Inflammatory macrophage (primary cell): ENCODE measurements around the gene CELA3A.
A peak's percentile ranks its signal among the peaks of the same experiment; 100 is the strongest.

Source experiments
- DNase-seq, 2 donors: peaks; one replicate each; pipeline ENCODE4 v3.0.0-alpha.2; 2020 to 2022

Gene CELA3A

DNA sequence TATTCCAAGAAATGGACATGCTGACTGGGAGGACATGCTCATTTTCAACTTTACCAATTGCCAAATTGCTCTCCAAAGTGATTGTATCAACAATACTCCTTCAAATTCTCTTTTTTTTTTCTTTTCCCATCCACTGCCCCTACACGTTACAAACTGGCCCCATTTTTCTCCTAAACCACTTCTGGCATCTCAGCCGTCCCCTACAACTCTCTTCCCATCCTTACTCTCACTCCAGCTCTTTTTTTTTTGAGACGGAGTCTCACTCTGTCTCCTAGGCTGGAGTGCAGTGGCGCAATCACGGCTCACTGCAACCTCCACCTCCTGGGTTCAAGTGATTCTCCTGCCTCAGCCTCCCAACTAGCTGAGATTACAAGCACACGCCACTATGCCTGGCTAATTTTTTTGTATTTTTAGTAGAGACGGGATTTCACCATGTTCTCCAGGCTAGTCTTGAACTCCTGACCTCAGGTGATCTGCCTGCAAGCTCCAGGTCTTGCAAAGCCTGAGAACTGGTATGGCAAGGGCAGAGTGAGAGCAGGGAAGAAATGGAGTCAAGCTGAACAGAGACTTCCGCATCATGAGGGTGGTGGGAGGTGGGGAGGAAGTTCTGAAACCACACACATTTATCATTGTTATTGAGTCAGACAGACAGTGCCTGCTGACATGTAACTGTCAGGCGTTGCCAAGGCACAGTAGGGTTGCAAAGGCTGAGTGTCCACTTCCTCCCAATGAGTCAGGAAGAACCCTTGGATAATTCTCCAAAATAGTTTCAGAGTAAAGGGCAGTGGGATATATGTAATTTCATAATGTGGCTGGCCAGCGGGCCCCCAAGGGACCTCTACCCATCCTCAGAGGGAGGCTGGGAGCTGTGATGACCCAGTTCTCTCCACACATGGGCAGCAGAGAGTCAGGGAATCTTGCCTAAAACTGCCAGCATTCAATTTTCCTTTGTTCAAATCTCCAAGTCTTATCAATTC, 17.4 kb downstream of the CELA3A start:
- peak; percentile 98 for DNase-seq

DNA sequence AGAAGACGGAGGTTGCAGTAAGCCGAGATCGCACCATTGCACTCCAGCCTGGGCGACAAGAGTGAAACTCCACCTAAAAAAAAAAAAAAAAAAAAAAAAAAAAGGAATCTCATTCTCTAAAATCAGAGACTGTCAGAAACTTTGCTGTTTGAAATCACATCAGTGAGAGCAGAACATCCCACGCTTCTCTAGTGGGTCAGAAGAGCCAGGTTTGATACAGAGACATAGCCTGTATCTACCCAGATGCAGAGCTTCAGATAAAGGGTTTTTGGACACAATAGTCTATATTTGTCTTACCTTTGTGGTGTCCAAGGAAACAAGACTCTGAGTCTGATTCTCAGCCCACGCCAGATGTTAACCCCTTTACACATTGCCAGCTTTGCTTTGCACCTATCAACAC, 19.6 kb downstream of the CELA3A start:
- DNase-seq: no peak

DNA sequence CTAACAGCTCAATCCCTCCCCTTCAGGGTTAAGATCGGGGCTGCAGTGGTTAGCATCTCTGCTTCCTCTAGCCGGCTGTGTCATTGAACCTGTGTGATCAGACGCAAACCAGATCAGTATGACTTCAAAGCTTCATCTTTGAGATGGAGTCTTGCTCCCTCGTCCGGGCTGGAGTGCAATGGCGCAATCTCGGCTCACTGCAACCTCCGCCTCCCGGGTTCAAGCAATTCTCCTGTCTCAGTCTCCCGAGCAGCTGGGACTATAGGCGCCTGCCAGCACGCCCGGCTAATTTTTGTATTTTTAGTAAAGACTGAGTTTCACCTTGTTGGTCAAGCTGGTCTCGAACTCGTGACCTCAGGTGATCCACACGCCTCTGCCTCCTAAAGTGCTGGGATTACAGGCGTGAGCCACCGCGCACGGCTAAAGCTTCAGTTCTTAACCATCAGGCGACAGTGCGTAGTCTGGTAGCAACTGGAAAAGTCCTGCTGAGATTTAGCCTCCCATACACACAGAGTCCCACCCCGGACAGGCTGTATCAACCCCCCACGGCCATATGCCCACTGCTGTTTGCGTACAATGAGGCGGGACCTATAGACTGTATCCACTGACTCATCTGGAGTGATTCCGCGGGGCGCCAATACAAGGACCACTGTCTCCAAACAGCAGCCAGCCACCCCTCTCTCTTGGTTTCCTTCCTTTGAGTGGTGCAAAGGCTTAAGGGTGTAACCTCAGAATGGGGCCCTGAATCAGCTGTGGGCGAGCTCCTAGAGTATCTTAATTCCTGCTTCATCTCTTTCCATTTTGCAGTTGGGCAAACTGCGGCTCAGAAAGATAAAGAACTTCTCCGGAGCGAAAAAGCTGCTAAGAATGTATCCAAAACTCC, 23.3 kb downstream of the CELA3A start:
- peak; percentile 53 to 62 for DNase-seq

DNA sequence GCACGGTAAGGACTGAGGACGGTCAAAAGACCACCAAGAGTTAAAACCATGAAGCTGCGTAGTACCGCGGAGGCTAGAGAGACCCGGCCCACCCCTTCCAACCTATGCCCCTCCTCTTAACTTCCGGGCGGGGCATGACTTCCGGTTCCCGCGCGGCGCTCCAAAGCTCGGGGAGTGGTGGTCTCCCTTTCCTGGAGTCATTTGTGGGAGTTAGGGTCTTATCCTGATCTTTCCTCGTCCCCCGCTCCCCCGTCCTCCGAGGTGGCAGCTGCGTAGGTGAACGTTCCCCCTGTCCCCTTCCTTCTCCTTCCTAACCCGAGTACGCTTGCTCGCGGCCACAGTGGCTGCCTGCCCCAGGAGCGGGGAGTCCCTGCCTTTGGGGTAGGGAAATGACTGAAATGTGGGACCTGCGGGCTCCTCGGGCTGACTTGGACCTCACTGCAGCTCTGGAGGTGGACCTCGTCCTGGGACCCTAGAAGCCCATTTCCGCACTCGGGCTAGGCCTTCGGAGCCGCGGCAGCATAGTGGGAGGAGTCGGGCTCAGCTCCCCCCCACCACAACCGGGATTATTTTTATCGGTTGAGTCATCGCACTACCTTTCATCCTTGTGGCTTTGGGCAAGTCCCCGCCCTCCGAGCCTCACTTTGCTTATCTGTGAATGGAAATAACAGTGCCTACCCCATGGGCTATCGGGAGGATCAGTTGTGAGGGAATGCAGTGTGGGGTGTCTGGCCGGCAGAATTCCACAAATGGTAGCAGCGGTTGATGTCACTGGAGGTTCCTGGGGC, 24.1 kb downstream of the CELA3A start:
- DNase-seq: peak; percentile 85 to 88

DNA sequence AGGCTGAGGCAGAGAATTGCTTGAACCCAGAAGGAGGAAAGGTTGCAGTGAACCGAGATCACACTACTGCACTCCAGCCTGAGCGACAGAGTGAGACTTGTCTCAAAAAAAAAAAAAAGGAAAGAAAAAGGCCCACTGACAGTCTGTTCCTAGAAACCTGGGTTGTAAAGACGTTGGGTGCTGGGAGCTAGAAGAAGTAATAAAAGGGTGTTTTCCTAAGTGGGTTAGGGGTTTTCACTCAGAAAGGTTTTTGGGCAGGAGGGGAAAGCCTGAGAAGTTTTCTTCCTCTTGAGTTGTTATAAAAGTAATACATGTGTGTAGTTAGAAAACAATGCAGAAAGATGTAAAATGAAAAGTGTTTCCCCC, 25.4 kb downstream of the CELA3A start:
- no peak for DNase-seq

DNA sequence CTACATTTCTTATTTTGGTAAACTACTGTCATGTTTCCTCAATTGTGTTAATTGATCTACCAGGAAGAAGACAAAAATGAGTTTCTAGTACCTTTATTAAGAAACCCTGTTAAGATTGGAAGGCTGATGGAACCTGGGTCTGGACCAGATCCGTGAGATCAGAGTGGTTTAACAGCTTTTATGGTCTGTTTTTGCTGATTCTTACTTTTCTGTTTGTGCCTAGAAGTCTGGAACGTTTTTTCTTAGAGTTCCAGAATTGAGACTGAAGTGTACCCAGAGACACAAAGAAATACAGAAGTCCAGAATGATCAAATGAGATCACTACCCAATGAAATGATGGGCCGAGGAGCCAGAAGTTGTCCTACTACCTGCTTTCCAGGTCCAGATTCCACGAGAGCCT, 28.6 kb downstream of the CELA3A start:
- DNase-seq: no peak

DNA sequence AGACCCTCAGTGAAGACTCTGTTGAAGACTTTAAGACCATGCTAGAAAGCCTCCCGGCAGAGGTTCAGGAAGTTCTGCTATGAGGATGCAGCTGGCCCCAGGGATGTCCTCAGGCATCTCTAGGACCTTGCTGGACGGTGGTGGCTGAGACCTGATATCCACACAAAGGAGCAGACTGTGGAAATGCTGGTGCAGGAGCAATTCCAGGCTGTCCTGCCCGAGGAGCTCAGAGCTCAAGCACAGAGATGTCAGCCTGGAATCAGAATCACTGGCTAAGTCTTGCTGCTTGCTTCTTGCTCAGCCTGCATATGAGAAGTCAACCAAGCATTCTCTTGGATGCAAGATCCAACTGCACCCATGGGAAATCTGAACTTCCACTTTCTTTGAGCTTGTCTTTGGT, 29.0 kb downstream of the CELA3A start:
- no peak for DNase-seq

DNA sequence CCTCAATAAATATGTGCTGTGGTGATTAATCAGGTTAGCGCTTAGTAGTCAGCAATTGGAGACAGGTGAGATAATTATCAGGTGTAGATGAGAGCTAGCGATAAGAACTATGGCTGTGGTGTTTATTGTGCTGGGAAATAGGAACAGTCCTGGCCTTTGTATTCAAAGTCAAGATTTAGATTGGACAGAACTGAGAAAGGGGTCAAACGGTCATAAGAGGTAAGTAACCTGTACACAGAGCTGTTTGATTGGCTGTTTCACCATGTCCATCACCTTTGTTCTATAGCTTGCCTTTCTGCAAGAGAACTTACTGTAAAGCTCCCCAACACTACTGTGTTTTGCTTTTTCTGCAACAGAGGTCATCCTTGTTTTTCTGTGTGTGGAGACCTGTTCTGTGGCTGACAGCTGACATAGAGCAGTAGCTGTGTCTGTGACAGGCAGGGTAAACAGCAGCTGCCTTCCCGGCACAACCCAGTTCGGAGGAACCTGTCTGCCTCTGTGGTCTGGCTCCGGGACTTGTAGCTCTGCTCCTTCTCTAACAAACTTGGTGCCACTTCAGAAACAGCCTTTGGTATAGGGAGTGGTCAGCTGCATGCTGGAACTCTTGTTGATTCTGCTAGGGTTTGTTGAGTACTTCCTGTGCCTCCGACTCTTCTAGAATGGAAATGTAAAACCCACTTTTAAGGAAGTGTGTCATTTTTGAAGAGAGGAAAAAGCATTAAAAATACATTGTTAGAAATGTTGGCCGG, 29.9 kb downstream of the CELA3A start:
- peak; percentile 43 to 60 for DNase-seq

DNA sequence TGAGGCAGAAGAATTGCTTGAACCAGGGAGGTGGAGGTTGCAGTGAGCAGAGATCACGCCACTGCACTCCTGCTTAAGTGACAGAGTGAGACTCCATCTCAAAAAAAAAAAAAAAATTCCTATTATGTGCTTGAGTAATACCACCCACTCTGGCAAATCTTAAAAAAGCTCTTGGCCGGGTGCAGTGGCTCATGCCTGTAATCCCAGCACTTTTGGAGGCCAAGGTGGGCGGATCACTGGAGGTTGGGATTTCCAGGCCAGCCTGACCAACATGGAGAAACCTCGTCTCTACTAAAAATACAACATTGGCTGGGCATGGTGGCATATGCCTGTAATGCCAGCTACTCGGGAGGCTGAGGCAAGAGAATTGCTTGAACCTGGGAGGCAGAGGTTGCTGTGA, 33.4 kb downstream of the CELA3A start:
- DNase-seq: peak in 1 of 2 donors; percentile 43

DNA sequence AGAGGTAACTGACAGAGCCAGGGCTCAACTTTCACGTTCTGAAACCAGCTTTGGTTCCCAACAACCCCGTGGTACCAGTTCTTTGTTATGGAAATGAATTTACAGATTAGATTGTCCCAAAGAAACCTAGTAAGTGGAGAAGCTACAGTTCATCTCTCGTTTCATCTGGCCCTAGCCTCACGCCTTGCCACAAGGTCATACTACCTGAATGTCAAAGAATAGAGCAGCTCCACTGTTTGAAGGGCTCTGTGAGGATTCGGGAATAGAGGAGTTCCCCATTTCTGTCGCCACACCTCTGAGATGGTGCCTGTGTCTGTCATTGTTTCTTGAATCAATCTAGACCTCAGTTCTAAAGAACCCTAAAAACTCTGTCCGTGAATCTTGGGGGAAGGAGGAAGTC, 36.1 kb downstream of the CELA3A start:
- DNase-seq: no peak

DNA sequence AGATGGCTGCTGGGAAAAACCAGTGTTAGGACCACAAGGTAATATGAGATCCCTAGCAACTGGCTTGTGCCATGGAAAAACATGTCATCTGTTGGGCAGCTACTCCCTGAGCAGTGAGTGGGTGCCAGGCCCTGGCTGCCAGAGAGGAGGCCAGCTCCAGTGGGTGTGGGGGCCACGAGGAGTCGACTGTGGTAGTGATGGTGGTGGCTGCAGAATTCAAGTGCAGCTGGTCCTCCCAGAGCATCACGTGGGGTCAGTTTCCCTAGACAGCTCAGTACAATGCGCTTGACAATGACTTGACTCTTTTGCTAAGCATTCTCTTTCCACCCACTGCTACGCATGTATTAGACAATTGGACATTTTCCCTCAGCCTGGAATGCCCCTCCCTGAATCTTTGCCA, 36.6 kb downstream of the CELA3A start:
- peak in 1 of 2 donors; percentile 52 for DNase-seq

DNA sequence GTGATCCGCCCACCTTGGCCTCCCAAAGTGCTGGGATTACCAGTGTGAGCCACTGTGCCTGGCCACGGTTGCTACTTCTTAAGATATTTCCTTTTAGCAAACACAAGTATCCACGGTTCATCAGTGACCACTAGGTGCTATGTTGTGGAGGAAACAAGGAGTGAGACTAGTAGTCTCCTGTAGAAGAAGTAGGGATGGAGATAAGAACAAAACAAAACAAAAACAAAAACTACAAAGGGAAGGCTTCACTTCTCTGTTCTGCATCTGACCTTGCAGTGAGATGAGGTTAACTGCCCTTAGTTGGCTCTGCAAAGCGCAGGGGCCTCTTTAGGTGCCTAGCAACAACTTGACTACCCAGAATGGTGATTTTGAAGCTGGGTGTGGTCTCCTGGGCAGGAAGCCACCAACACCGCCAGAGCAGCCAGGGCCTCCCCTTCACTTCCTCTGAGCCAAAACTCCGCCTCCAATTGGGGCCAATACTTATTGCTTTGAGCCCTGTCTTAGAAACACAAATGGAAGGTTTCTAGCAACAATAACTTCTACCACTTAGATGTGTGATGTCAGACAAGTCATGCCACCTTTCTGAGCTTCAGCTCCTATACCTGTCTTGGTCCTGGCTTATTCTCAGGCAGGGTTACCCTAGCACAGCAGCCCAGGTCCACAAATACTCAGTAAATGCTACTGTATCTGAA, 38.3 kb downstream of the CELA3A start:
- DNase-seq: peak; percentile 76 to 91

DNA sequence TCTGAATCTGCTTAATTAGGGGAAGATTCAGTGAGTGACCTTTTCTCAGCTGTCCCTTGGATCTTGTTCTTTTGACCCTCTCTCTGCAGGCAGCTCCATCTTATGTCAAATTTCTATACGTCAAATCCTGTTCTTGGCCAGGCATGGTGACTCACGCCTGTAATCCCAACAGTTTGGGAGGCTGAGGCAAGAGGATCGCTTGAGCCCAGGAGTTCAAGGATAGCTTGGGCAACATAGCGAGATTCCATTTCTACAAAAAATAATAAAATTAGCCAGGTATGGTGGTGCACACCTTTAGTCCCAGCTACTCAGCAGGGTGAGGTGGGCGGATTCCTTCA, 38.8 kb downstream of the CELA3A start:
- no peak for DNase-seq

DNA sequence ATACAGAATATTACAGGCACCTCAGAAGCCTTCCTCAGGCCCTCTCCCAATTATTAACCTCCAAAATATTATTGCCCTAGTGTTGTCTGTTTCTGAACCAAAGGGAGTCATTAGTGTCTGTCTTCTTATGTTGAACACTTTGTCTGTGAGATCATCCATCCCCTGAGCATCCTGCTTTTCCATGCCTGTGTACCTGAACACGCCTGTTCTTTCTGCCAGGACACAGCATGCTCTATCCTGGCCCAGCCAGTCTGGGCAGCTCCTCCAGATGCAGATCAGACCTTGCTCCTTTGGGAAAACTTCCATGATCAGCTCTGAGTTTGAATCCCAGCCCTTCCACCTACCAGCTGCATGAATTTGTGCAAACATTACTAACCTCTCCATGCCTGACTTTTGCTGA, 40.0 kb downstream of the CELA3A start:
- no peak for DNase-seq

DNA sequence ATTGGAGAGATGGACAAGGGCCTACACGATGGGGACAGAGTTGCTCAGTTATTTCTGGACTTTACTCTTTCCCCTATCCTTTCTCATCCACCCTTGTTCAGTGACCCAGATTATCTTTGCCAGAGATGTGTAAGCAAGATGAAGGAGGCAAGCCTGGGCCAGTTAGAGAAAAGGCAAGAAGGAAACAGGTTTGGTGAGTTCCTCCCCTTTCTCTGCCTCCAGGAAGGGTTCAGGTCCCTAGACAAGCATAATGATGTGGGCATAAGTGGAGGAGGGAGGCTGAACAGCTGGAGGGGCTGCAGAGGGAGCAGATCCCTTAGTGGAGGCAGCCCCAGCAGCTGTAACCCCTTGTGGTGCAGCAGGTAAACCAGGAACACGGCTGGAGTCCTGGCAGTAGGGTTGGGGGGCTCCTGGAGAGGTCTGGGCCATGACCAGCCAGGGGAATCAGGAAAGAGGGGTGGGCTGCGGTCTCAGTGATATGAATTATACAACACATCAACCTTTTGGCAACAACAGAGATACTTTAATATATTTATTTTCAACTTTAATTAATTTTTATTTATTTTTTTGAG, 41.8 kb downstream of the CELA3A start:
- no peak for DNase-seq

DNA sequence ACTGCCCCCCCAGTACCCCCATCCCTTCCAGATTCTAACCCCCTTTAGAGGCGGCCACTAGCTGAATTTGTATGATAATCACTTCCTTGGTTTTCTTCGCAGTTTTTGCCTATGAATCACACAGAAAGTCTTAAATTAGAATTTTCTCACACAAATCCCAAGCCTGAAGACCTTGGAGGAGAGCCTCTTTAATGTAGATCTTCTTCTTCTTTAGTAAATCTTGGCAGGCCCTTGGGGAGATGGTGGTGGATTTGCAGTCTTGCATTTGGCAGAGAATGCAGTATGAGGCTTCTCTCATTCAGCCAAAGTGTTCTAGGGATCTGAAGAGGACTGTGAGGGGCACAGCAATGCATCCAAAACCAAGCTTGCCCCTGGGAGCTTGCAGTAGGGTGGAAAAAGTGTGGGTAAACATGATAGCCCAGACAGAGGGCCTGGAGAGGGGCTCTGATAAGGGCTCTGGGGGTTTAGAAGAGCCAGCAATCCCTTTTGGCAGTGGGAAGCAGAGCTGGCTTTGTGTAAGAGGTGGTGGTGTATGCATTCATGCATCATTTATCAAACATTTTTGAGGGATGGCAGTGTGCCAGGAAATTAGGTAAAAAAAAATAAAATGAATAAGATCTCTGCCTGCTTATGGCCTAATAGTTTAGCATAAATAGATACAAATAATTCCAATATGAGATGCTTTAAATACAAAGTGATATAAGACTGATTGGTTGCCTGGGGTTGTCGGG, 43.4 kb downstream of the CELA3A start:
- no peak for DNase-seq

DNA sequence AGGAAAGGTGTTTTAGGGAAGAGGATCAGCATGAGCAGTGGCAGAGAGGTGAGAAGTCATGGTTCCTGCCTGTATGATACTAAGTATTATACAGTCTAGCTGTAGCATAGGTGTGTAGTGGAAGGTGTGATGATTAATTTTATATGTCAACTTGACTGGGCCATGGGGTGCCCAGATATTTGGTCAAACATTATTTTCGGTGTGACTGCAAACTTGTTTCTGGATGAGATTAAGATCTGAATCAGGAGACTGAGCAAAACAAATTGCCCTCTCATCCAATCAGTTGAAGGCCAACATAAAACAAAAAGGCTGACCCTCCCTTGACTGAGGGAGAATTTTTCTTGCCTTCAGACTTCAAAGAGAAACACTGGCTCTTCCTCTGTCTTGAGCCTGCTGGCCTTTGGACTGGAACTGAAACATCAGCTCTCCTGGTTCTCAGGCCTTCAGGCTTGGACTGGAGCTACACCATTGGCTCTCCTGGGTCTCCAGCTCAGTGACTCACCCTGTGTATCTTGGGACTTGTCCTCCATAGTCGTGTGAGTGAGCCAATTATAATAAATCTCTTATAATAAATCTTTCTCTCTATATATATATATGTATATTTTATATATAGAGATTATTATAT, 44.3 kb downstream of the CELA3A start:
- no peak for DNase-seq

DNA sequence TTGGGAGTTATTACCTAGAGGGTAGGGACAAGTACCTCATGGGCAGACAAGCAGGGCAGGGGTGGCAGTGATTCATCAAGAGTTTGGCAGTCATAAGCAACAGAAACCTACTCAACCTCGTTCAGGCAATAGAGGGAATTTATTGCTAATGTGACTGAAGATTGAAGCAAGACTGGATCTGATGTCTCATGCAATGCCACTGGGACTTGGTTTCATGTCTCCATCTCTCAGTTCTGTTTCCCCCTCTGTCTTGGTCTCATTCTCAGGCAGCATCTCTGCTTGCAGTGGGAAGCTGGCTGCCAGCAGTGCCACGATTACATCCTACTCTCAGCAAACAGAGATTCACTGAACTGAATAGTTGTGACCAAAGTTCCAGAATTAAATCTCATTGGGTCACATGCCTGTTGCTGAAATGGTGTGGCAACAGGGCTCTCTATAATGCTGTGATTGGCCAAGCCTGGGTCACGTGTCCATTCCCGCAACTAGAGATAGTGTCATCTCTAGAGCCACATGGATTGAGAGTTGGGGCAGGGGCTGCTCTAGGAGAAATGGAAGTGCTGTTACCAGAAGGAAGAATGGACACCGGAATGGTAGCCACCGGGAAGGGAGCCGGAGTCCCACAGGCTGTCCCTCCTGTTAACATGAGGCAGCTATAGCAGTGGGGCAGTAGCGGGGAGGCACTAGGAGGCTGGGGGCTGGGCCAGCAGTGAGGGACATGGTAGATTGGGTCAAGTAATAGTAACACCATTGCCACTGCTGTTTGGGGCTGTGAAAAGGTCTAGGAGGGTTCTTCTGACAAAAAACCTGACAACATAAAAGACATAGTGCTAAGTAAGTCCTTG, 47.1 kb downstream of the CELA3A start:
- peak; percentile 89 to 90 for DNase-seq

DNA sequence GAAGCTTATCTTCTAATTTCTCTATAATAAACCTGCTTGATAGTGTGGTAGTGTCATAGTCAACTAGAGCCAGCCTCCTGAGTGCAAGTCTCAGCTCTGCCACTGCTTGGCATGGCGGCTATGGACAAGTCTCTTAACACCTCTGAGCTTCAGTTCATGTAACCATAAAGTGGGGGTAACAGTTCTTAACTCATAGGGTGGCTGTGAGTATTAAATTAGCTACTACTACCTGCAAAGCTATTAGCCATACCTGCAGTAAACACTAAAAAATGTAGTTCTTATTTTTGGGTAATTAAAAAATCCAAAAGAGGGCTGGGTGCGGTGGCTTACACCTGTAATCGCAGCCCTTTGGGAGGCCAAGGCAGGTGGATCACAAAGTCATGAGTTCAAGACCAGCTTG, 48.9 kb downstream of the CELA3A start:
- no peak for DNase-seq
